HFFc6 (cell line): ENCODE measurements around the gene GSTCD. TPM values are rescaled to one million over a fixed set of nuclear protein-coding genes. Genes with fewer than 3 reads are reported as not detected.

Source experiments
- DNase-seq: peaks from one replicate; pipeline ENCODE4 v3.0.0-alpha.2; 2018
- H3K27ac Mint-ChIP-seq: 2 replicates; pipeline ENCODE4 v1.8.0; 2020; ENCODE audit warnings: mild to moderate bottlenecking, mixed read lengths
- H3K27me3 Mint-ChIP-seq: 2 replicates; pipeline ENCODE4 v1.8.0; 2021; ENCODE audit warnings: mild to moderate bottlenecking, moderate library complexity, mixed read lengths; ENCODE audit not compliant: insufficient read depth
- H3K36me3 Mint-ChIP-seq: 2 replicates; pipeline ENCODE4 v1.8.0; 2021; ENCODE audit warnings: low read depth, mixed read lengths
- H3K4me1 Mint-ChIP-seq: 2 replicates; pipeline ENCODE4 v1.8.0; 2020; ENCODE audit warnings: low read depth, mixed read lengths
- H3K4me3 Mint-ChIP-seq: 2 replicates; pipeline ENCODE4 v1.8.0; 2020; ENCODE audit warnings: mild to moderate bottlenecking, moderate library complexity, mixed read lengths
- H3K9me3 Mint-ChIP-seq: 2 replicates; pipeline ENCODE4 v1.8.0; 2020; ENCODE audit warnings: mild to moderate bottlenecking, mixed read lengths
- total RNA-seq, 6 experiments: library from RNA; stranded (reverse); fragmentation: NEBNext Ultra II Directional; extraction: Animal tissue kit (Norgen Biotek cat#: 25700); gene quantifications; 2 replicates in 1 of 6; 3 replicates in 5 of 6; pipeline ENCODE4 v1.2.3, GENCODE V29; 2021
- TF ChIP-seq, protein P1 (sequence below): fragments of 200-600 bp; sonication (generic); IDR thresholded peaks from 2 replicates; pipeline ENCODE4 v1.5.0; 2021; ENCODE audit warnings: antibody characterized with exemption, mild to moderate bottlenecking

Gene GSTCD
- total RNA-seq, 6 experiments from 2014 or later = 5.8 to 12.3 (median 9.7) TPM

GRCh38 chr4:105836537-105836936 lies 128.0 kb downstream of the GSTCD start:
- no peaks in the 10 kb centered on the region for H3K36me3 Mint-ChIP-seq
- no peak for DNase-seq
- no peak overlapping the region for H3K27ac Mint-ChIP-seq
- H3K27me3 Mint-ChIP-seq = no peaks in the 10 kb centered on the region
- H3K4me3 Mint-ChIP-seq = no peak overlapping the region
- H3K4me1 Mint-ChIP-seq = no peaks in the 10 kb centered on the region
- TF ChIP-seq, protein P1, sequence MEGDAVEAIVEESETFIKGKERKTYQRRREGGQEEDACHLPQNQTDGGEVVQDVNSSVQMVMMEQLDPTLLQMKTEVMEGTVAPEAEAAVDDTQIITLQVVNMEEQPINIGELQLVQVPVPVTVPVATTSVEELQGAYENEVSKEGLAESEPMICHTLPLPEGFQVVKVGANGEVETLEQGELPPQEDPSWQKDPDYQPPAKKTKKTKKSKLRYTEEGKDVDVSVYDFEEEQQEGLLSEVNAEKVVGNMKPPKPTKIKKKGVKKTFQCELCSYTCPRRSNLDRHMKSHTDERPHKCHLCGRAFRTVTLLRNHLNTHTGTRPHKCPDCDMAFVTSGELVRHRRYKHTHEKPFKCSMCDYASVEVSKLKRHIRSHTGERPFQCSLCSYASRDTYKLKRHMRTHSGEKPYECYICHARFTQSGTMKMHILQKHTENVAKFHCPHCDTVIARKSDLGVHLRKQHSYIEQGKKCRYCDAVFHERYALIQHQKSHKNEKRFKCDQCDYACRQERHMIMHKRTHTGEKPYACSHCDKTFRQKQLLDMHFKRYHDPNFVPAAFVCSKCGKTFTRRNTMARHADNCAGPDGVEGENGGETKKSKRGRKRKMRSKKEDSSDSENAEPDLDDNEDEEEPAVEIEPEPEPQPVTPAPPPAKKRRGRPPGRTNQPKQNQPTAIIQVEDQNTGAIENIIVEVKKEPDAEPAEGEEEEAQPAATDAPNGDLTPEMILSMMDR = no peak
- no peaks in the 10 kb centered on the region for H3K9me3 Mint-ChIP-seq

DNA sequence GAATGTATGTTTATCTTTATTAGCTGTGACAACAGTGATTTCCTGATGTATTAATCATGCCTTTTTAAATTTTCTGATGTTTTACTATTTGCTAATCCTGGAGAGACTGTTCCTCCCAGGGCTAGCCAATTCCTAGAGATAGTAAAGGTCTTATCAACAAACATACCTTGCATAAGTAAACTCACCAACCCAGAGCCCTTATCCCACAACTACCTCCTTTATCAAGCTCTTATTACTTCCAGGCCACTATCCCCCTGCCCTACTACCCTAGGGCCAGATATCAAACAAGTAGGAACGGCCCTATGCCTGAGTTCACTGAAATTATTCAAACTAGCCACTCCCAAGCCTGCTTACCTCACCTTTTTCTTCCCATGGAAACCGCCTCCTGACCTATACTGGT lies 128.5 kb downstream of the GSTCD start:
- H3K27ac Mint-ChIP-seq = no peak overlapping the region
- no peak for DNase-seq
- TF ChIP-seq, protein P1 = no peak
- H3K27me3 Mint-ChIP-seq = no peaks in the 10 kb centered on the region
- no peaks in the 10 kb centered on the region for H3K36me3 Mint-ChIP-seq
- H3K4me3 Mint-ChIP-seq = no peak overlapping the region
- H3K4me1 Mint-ChIP-seq = no peaks in the 10 kb centered on the region
- no peaks in the 10 kb centered on the region for H3K9me3 Mint-ChIP-seq

- H3K36me3 Mint-ChIP-seq = no peaks in the 10 kb centered on the region
- no peak overlapping the region for H3K4me3 Mint-ChIP-seq
- TF ChIP-seq, protein P1 = no peak
- H3K9me3 Mint-ChIP-seq = no peaks in the 10 kb centered on the region
- no peaks in the 10 kb centered on the region for H3K27me3 Mint-ChIP-seq
- no peaks in the 10 kb centered on the region for H3K4me1 Mint-ChIP-seq
- H3K27ac Mint-ChIP-seq = no peak overlapping the region
- no peak for DNase-seq
These were observed 129.5 kb downstream of the GSTCD start for GRCh38 chr4:105838082-105838481.

DNA sequence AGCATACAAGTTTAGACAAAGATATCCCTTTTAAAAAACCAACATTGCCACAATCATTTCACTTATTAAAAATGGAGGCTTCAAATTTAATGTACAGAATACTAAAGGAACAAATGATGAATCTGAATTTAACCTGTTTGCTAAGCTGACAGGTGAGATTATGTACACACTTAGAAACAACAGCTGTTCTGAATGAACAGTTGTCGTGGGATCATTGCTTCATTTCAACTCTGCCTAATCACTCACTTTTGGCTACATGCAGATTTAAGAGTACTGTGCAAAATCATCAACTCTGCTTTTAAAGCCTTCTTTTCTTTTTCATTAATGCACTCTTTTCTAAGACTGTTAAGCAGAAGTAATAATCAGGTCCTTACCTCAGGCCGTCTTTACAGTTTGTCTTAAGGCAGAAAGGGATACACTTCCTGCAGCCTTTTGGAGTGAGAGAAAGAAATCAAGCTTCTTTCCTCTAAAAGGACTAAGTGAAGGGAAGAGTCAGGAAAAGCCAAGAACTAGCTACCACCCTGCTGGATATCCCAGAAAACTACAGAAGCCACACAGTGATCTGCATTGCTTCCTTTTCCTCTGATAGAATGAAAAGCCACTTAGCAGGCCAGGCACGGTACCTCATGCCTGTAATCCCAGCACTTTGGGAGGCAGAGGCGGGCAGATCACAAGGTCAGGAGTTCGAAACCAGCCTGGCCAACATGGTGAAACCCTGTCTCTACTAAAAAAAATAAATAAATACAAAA lies 132.0 kb downstream of the GSTCD start:
- peaks cover 13% of the 10 kb centered on the region for H3K4me1 Mint-ChIP-seq
- H3K36me3 Mint-ChIP-seq = 0 out of 2 replicates have a peak, but pooled peaks cover 4% of the 10 kb centered on the region
- no peak for DNase-seq
- H3K9me3 Mint-ChIP-seq = no peaks in the 10 kb centered on the region
- no peak overlapping the region for H3K27ac Mint-ChIP-seq
- no peak overlapping the region for H3K4me3 Mint-ChIP-seq
- TF ChIP-seq, protein P1 = no peak
- H3K27me3 Mint-ChIP-seq = no peaks in the 10 kb centered on the region

- no peak for DNase-seq
- H3K4me3 Mint-ChIP-seq = no peak overlapping the region
- no peak overlapping the region for H3K27ac Mint-ChIP-seq
- H3K9me3 Mint-ChIP-seq = no peaks in the 10 kb centered on the region
- H3K27me3 Mint-ChIP-seq = no peaks in the 10 kb centered on the region
- TF ChIP-seq, protein P1 = no peak
- H3K36me3 Mint-ChIP-seq = 0 out of 2 replicates have a peak, but pooled peaks cover 4% of the 10 kb centered on the region
- peaks cover 13% of the 10 kb centered on the region for H3K4me1 Mint-ChIP-seq
These were observed 135.4 kb downstream of the GSTCD start for GRCh38 chr4:105843941-105844340.
